SK-N-SH (cell line): ENCODE results near the gene PDGFB. TPM values are rescaled to one million over a fixed set of nuclear protein-coding genes. Genes with fewer than 3 reads are reported as not detected.
A peak's percentile ranks its signal among the peaks of the same experiment; 100 is the strongest.

Source experiments
- CTCF ChIA-PET: fragments of 300-600, 350-600 bp; formaldehyde crosslinking; extraction: SDS; loops from one replicate; lab custom pipeline; 2021; lab: Yijun Ruan, JAX
- POLR2A ChIA-PET: fragments of 350-600 bp; sonication (Branson Sonifier 250); formaldehyde crosslinking; extraction: SDS; loops from one replicate; lab custom pipeline; 2020; ENCODE audit warnings: antibody characterized with exemption, inconsistent platforms; lab: Yijun Ruan, JAX
- DNase-seq: peaks from one replicate; pipeline ENCODE4 v3.0.0; 2012
- H2AFZ ChIP-seq: fragments of 200-600 bp; sonication (generic); 2 replicates; pipeline ENCODE4 v1.8.1; 2016; ENCODE audit warnings: antibody characterized with exemption, mild to moderate bottlenecking, low read depth
- H3F3A ChIP-seq: fragments of 200-600 bp; sonication (generic); replicated peaks from 2 replicates; pipeline ENCODE3; 2016; ENCODE audit warnings: antibody characterized with exemption, mild to moderate bottlenecking; ENCODE audit not compliant: insufficient read depth
- H3K27ac ChIP-seq, 2 experiments: fragments of 200-500 bp in 1 of 2; fragments of 200-600 bp in 1 of 2; sonication (Bioruptor generic) in 1 of 2; sonication (generic), shearing (Covaris generic) in 1 of 2; 2 replicates each; pipeline versions ENCODE4 v1.5.1 to v1.6.1; 2014 to 2016; ENCODE audit warnings: low read depth in 2 of 2, inconsistent platforms in 1 of 2, low read length in 1 of 2, mild to moderate bottlenecking in 1 of 2, mixed read lengths in 1 of 2
- H3K27me3 ChIP-seq: fragments of 200-600 bp; sonication (generic), shearing (Covaris generic); 2 replicates; pipeline ENCODE4 v1.6.1; 2016; ENCODE audit warnings: mixed run types; ENCODE audit not compliant: insufficient read depth
- H3K36me3 ChIP-seq, 2 experiments: fragments of 200-500 bp in 1 of 2; fragments of 200-600 bp in 1 of 2; sonication (Bioruptor generic) in 1 of 2; sonication (generic) in 1 of 2; replicated peaks in 1 of 2; 2 replicates each; pipeline versions ENCODE3 to v1.5.1; 2014 to 2016; ENCODE audit warnings: low read length in 1 of 2, mild to moderate bottlenecking in 1 of 2; ENCODE audit not compliant: insufficient read depth in 2 of 2, control insufficient read depth in 1 of 2
- H3K4me1 ChIP-seq, 2 experiments: fragments of 200-500 bp in 1 of 2; fragments of 200-600 bp in 1 of 2; sonication (Bioruptor generic) in 1 of 2; sonication (generic), shearing (Covaris generic) in 1 of 2; 2 replicates each; pipeline versions ENCODE4 v1.5.1 to v1.6.1; 2014 to 2016; ENCODE audit warnings: low read depth in 1 of 2, low read length in 1 of 2, mixed run types in 1 of 2; ENCODE audit not compliant: insufficient read depth in 2 of 2, control insufficient read depth in 1 of 2
- H3K4me2 ChIP-seq: fragments of 200-600 bp; sonication (generic), shearing (Covaris generic); 2 replicates; pipeline ENCODE4 v1.6.1; 2017; ENCODE audit warnings: mixed run types
- H3K4me3 ChIP-seq, 2 experiments: fragments of 200-500 bp in 1 of 2; fragments of 200-600 bp in 1 of 2; sonication (Bioruptor generic) in 1 of 2; sonication (generic), shearing (Covaris generic) in 1 of 2; 2 replicates each; pipeline versions ENCODE4 v1.5.1 to v1.8.1; 2014 to 2016; ENCODE audit warnings: low read depth in 2 of 2, inconsistent platforms in 1 of 2, low read length in 1 of 2, mild to moderate bottlenecking in 1 of 2, mixed read lengths in 1 of 2, moderate library complexity in 1 of 2
- H3K79me2 ChIP-seq: fragments of 200-600 bp; sonication (generic); 2 replicates; pipeline ENCODE4 v1.8.1; 2017; ENCODE audit warnings: mild to moderate bottlenecking; ENCODE audit not compliant: insufficient read depth
- H3K9ac ChIP-seq: fragments of 200-600 bp; sonication (generic); 2 replicates; pipeline ENCODE4 v1.6.1; 2017; ENCODE audit warnings: mixed run types
- H3K9me2 ChIP-seq: fragments of 200-600 bp; sonication (generic); 2 replicates; pipeline ENCODE4 v1.6.1; 2017; ENCODE audit warnings: mixed run types
- H3K9me3 ChIP-seq: fragments of 200-600 bp; sonication (generic); 2 replicates; pipeline ENCODE4 v1.6.1; 2017; ENCODE audit warnings: mixed run types, mild to moderate bottlenecking, moderate library complexity
- H4K20me1 ChIP-seq: fragments of 200-600 bp; sonication (generic); 2 replicates; pipeline ENCODE4 v1.6.1; 2017; ENCODE audit warnings: mild to moderate bottlenecking, mixed run types; ENCODE audit not compliant: insufficient read depth
- ELF1 ChIP-seq: IDR thresholded peaks from 2 replicates; pipeline ENCODE4 v1.4.0; 2012
- EZH2phosphoT487 ChIP-seq: fragments of 200-600 bp; sonication (generic); IDR thresholded peaks from 2 replicates; pipeline ENCODE4 v1.6.1; 2017; ENCODE audit warnings: low read depth, mixed run types, mild to moderate bottlenecking, antibody characterized with exemption, moderate library complexity, borderline replicate concordance
- FOSL2 ChIP-seq: IDR thresholded peaks from 2 replicates; pipeline ENCODE4 v1.4.0; 2012; ENCODE audit warnings: low read depth, mild to moderate bottlenecking, moderate library complexity, borderline replicate concordance
- JUND ChIP-seq: IDR thresholded peaks from 2 replicates; pipeline ENCODE4 v1.4.0; 2012
- MEF2A ChIP-seq: IDR thresholded peaks from 2 replicates; pipeline ENCODE4 v1.4.0; 2012; ENCODE audit warnings: low read depth, borderline replicate concordance
- MXI1 ChIP-seq: IDR thresholded peaks from 2 replicates; pipeline ENCODE4 v1.6.1; 2012; ENCODE audit warnings: mild to moderate bottlenecking, low read depth, low read length, improper control_type of control experiment
- NFIC ChIP-seq: IDR thresholded peaks from 2 replicates; pipeline ENCODE4 v1.4.0; 2012; ENCODE audit warnings: borderline replicate concordance
- TCF12 ChIP-seq: IDR thresholded peaks from 2 replicates; pipeline ENCODE4 v1.4.0; 2012
- WGBS: methylation state at CpG from one replicate; pipeline ENCODE4 v1.1.6; 2017; ENCODE audit warnings: low lambda C conversion rate; 5-methylcytosine and 5-hydroxymethylcytosine counted together
- polyA plus RNA-seq, 3 experiments: library from polyadenylated mRNA; depleted of rRNA; stranded (reverse); fragments of >200 nt; gene quantifications; 2 replicates each; pipeline ENCODE4 v1.2.3, GENCODE V29; 2012
- TF ChIP-seq, protein P1 (sequence below): IDR thresholded peaks from 2 replicates; pipeline ENCODE4; 2012

The PDGFB gene
- polyA plus RNA-seq, 1 of the 3 experiments (the other 2 are of a cell fraction) = 0.44 TPM

DNA sequence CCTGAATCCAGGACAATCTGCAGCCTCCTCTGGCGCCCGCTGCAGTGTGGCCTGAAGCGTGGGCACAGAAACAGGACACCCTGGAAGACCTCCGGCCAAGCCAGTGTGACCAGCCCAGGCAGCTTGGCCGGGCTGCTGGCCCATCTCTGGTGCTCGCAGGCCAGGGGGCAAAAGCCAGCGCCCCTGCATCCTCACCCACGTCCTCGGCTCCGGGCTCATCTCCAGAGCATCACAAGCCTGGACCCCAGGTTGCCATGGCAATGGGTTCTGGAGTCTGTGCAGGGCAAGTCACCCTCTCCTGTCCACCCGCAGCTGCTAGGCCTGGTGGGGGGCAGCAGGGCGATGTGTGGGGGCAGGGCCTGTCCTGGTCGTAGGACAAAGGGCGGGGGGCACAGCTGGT is 9.3 kb upstream of the PDGFB start:
- no CpG with 5 or more reads among the region's 14 CpGs for WGBS

DNA sequence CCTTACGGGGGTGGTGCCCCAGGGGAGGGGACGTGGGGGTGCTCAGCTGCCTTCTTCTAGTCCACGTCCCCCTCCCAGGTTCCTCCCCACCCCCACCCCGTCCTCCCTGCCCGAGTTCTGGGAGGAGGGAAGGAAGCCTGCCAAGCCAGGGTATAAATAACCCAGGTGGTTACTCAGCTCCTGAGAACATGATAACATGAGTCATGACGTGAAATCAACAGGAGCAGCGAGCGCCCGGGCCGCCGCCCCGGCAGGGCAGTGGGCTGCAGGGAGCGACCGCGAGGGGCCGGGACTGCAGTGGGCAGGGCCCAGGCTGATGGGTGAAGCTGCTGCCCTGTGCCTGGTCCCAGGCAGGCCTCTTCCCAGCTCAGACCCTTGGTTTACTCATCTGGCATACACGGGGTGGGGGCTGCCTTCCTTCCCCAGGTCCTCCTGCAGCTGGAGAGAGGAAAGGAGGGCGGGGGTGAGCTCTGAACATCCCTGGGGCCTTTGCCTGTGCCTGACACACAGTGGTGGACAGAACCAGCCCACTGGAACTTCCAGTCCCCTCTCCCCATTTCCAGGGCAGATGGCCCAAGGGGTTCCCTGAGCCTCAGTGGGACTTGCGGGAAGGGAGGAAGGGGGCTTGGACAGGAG is 8.8 kb upstream of the PDGFB start:
- WGBS = 4% methylated on average over 3 of the region's 19 CpGs
- Histone ChIP-seq H3F3A (no peaks in the 10 kb centered on the region), H3K79me2 (no peaks in the 10 kb centered on the region), H2AFZ (no peak overlapping the region), H4K20me1 (no peaks in the 10 kb centered on the region), H3K27ac (peak overlapping the region in 1 of 2 experiments; percentile 70; a peak in 2 of 4 replicates), H3K4me1 (peaks cover 5 to 8% of the 10 kb centered on the region in 2 experiments; a peak in 2 of 4 replicates), H3K9ac (peak overlapping the region; percentile 60; the same call in 1 of the 2 replicates), H3K9me3 (no peaks in the 10 kb centered on the region), H3K9me2 (no peaks in the 10 kb centered on the region), H3K4me3 (no peak overlapping the region), H3K27me3 (no peaks in the 10 kb centered on the region), H3K36me3 (no peaks in the 10 kb centered on the region), H3K4me2 (peak overlapping the region; percentile 52; the same call in 1 of the 2 replicates)
- TF ChIP-seq ELF1 (no peak), JUND (peak; percentile 48), EZH2phosphoT487 (no peak), TCF12 (peak; percentile 47; the same call in 1 of the 2 replicates), NFIC (peak; percentile 58; the same call in 1 of the 2 replicates), MEF2A (peak; percentile 72; the same call in 1 of the 2 replicates), FOSL2 (peak; percentile 71; the same call in 1 of the 2 replicates)
- TF ChIP-seq, protein P1, sequence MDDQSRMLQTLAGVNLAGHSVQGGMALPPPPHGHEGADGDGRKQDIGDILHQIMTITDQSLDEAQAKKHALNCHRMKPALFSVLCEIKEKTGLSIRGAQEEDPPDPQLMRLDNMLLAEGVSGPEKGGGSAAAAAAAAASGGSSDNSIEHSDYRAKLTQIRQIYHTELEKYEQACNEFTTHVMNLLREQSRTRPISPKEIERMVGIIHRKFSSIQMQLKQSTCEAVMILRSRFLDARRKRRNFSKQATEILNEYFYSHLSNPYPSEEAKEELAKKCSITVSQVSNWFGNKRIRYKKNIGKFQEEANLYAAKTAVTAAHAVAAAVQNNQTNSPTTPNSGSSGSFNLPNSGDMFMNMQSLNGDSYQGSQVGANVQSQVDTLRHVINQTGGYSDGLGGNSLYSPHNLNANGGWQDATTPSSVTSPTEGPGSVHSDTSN = peak; percentile 37
- CTCF ChIA-PET = interaction anchor here (0.7 to 1.1 kb wide), 3 partner anchors 38 to 118 kb away, joined by 3 to 4 read pairs (median 3); no protein-coding TSS in a partner anchor
- POLR2A ChIA-PET = no interaction called here
- no peak for DNase-seq

More for the DNA sequence above, 9.3 kb upstream of the PDGFB start:
- H3K79me2 ChIP-seq = no peaks in the 10 kb centered on the region
- ChIA-PET CTCF (interaction anchor here (0.7 to 1.1 kb wide), 2 partner anchors 45 to 119 kb away, joined by 3 to 4 read pairs; no protein-coding TSS in a partner anchor), POLR2A (no interaction called here)
- 0 out of 2 replicates have a peak overlapping the region, but pooled peaks have one; percentile 37 for H3K4me2 ChIP-seq
- H4K20me1 ChIP-seq = no peaks in the 10 kb centered on the region
- H3K27ac ChIP-seq = peak overlapping the region in 1 of 2 experiments; percentile 70; a peak in 2 of 4 replicates
- H2AFZ ChIP-seq = no peak overlapping the region
- H3K4me1 ChIP-seq = peaks cover 5 to 8% of the 10 kb centered on the region in 2 experiments; a peak in 2 of 4 replicates
- no peaks in the 10 kb centered on the region for H3K36me3 ChIP-seq
- H3K9me3 ChIP-seq = no peaks in the 10 kb centered on the region
- no peaks in the 10 kb centered on the region for H3K9me2 ChIP-seq
- no peak for TF ChIP-seq MXI1
- peak; percentile 73 for DNase-seq
- H3K4me3 ChIP-seq = no peak overlapping the region
- no peaks in the 10 kb centered on the region for H3K27me3 ChIP-seq
- no peaks in the 10 kb centered on the region for H3F3A ChIP-seq
- H3K9ac ChIP-seq = peak overlapping the region; percentile 60; the same call in 1 of the 2 replicates
